Stimulated activated naive CD8-positive, alpha-beta T cell treated with anti-CD3 and anti-CD28 coated beads, Interleukin-15, amount 100 ng/mL, for 72 hours (primary cell): ENCODE results near the gene PHF13.
A peak's percentile ranks its signal among the peaks of the same experiment; 100 is the strongest.

Source experiments
- ATAC-seq: fragments of 150-1000 bp; cut with Tn5 transposase; 2 replicates; pipeline ENCODE4 v1.10.0; 2021; ENCODE audit warnings: mild to moderate bottlenecking, moderate library complexity
- DNase-seq, 2 donors: peaks; one replicate each; pipeline ENCODE4 v3.0.0; 2021 to 2022
- H3K27ac Mint-ChIP-seq, 2 donors: one replicate each; pipeline ENCODE4 v1.8.0; 2022; ENCODE audit warnings: mild to moderate bottlenecking in 2 of 2, mixed read lengths in 2 of 2, moderate library complexity in 2 of 2
- H3K27me3 Mint-ChIP-seq: one replicate; pipeline ENCODE4 v1.8.0; 2022; ENCODE audit warnings: mixed read lengths
- H3K4me1 Mint-ChIP-seq: one replicate; pipeline ENCODE4 v1.8.0; 2022; ENCODE audit warnings: mild to moderate bottlenecking, mixed read lengths
- H3K4me3 Mint-ChIP-seq, 2 donors: one replicate each; pipeline ENCODE4 v1.8.0; 2022; ENCODE audit warnings: mild to moderate bottlenecking in 2 of 2, mixed read lengths in 2 of 2, moderate library complexity in 1 of 2
- H3K9me3 Mint-ChIP-seq, 2 donors: one replicate each; pipeline ENCODE4 v1.8.0; 2022; ENCODE audit warnings: mixed read lengths in 2 of 2

PHF13 gene

DNA sequence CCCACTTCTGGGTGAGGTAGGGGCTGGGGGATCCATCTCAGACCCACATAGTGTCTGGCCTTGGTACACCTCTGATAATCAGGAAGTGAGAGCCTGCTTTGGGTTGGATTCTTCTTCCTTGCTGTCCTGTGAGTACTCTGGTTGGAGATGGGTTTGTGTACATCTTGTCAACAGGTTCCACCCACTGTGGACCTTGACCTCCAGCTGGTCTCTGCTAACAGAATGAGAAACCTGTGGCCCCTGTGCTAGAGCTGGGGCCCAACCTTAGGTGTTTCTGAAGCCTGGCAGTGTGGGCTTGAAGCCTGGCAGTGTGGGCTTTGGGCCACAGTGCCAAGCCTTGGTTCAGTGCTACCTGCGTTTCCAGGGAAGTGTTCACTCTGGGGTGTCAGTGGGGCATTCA, 31.2 kb upstream of the PHF13 start:
- Mint-ChIP-seq H3K27me3 (no peaks in the 10 kb centered on the region), H3K4me1 (peaks cover 61% of the 10 kb centered on the region), H3K27ac (peak overlapping the region in 1 of 2 donors; percentile 76), H3K4me3 (peak overlapping the region; percentile 62 to 96), H3K9me3 (no peaks in the 10 kb centered on the region)
- ATAC-seq (no peak), DNase-seq (no peak)

- Mint-ChIP-seq H3K4me3 (no peak overlapping the region), H3K9me3 (no peaks in the 10 kb centered on the region), H3K27me3 (no peaks in the 10 kb centered on the region), H3K27ac (peak overlapping the region; percentile 23 to 34), H3K4me1 (peaks cover 70% of the 10 kb centered on the region)
- DNase-seq (no peak), ATAC-seq (no peak)
Observed at GRCh38 chr1:6584126-6585080, 29.1 kb upstream of the PHF13 start.

- DNase-seq (no peak), ATAC-seq (no peak)
- Mint-ChIP-seq H3K9me3 (no peaks in the 10 kb centered on the region), H3K27ac (peak overlapping the region in 1 of 2 donors; percentile 23), H3K4me1 (peaks cover 65% of the 10 kb centered on the region), H3K4me3 (no peak overlapping the region), H3K27me3 (no peaks in the 10 kb centered on the region)
Observed at GRCh38 chr1:6585081-6585722, 28.3 kb upstream of the PHF13 start.

DNA sequence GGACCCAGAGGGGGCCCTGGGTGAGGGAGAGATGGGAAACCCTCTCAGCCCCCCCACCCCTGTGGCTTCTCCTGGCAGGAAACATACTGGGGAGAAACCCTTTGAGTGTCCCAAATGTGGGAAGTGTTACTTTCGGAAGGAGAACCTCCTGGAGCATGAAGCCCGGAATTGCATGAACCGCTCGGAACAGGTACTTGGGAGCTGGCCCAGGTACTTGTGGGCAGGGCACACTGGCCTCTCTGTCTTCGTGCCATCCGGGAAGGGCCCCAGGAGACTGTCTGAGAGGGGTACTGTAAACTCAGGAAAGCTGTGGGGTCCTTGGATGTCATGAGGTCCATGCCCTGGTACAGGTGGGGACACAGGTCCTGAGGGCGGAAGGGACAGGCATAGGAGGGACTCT, 27.7 kb upstream of the PHF13 start:
- H3K4me3 Mint-ChIP-seq, result no peak overlapping the region
- no peak for DNase-seq
- ATAC-seq, result no peak
- peak overlapping the region in 1 of 2 donors; percentile 50 for H3K27ac Mint-ChIP-seq
- H3K4me1 Mint-ChIP-seq, result peaks cover 64% of the 10 kb centered on the region
- no peaks in the 10 kb centered on the region for H3K9me3 Mint-ChIP-seq
- H3K27me3 Mint-ChIP-seq, result no peaks in the 10 kb centered on the region

GRCh38 chr1:6586404-6586816, 27.1 kb upstream of the PHF13 start:
- Mint-ChIP-seq H3K4me3 (no peak overlapping the region), H3K27me3 (no peaks in the 10 kb centered on the region), H3K9me3 (no peaks in the 10 kb centered on the region), H3K4me1 (peaks cover 64% of the 10 kb centered on the region), H3K27ac (no peak overlapping the region)
- DNase-seq, result no peak
- ATAC-seq, result peak; percentile 18

DNA sequence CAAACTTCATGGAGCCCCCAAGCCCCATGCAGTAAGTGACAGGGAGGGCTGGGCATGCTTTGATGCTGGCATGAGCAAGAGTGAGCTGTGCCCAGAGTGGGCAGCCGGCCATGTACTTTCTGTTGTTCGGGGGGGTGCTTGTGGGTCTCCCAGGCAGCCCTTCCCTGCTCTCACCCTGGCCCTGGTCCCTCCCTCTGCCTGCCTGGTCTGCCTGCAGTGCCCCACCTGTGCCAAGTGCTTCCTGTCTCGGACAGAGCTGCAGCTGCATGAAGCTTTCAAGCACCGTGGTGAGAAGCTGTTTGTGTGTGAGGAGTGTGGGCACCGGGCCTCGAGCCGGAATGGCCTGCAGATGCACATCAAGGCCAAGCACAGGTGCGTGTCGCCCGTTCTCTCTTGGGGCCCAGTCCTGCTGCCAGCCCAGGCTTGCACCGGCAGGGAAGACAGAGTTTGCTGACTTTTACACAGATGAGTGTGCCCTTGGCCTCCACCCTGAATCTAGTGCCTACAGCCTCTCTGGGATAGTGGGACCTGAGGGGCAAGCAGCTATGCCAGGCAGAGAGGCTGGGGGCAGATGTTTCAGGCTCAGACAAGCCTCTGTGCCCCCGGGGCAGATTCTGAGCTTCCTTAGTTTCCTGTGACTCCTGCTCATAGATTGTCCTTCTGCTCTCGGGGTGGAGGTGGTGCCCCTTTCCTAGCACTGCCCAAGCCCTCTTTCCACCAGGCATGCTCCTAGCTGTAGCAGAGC, 26.1 kb upstream of the PHF13 start:
- H3K4me1 Mint-ChIP-seq, result peaks cover 64% of the 10 kb centered on the region
- DNase-seq (no peak), ATAC-seq (no peak)
- H3K27ac Mint-ChIP-seq, result peak overlapping the region; percentile 17 to 90
- H3K27me3 Mint-ChIP-seq, result no peaks in the 10 kb centered on the region
- H3K4me3 Mint-ChIP-seq, result no peak overlapping the region
- H3K9me3 Mint-ChIP-seq, result no peaks in the 10 kb centered on the region

- Mint-ChIP-seq H3K27me3 (no peaks in the 10 kb centered on the region), H3K4me1 (peaks cover 68% of the 10 kb centered on the region), H3K27ac (peak overlapping the region in 1 of 2 donors; percentile 90), H3K9me3 (no peaks in the 10 kb centered on the region), H3K4me3 (no peak overlapping the region)
- peak; percentile 18 for ATAC-seq
- DNase-seq, result no peak
Observed at GRCh38 chr1:6588128-6588892, 25.2 kb upstream of the PHF13 start.

GRCh38 chr1:6588893-6589520, 24.5 kb upstream of the PHF13 start:
- H3K27ac Mint-ChIP-seq, result peak overlapping the region in 1 of 2 donors; percentile 71
- DNase-seq (no peak), ATAC-seq (no peak)
- peaks cover 75% of the 10 kb centered on the region for H3K4me1 Mint-ChIP-seq
- H3K9me3 Mint-ChIP-seq, result no peaks in the 10 kb centered on the region
- H3K27me3 Mint-ChIP-seq, result no peaks in the 10 kb centered on the region
- H3K4me3 Mint-ChIP-seq, result no peak overlapping the region

DNA sequence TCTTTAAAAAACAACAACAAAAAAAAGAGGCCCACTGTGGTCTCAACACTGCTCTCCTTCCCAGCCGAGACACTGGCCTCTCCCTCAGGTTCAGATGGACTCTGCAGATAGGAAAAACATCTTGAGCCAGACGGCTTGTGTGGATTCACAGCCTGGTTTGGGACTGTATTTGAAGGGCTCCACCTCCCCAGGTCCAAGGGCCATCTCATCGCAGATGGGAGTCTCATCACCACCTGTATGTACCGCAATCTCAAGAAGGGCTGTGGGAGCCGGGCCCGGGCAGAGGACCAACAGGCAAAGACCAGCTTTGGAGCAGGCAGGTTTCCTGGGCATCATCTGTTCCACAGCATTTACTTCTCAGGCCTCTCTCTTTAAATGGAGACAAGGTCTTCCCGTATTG, 23.5 kb upstream of the PHF13 start:
- ATAC-seq (no peak), DNase-seq (no peak)
- Mint-ChIP-seq H3K27me3 (no peaks in the 10 kb centered on the region), H3K4me1 (peaks cover 69% of the 10 kb centered on the region), H3K27ac (no peak overlapping the region), H3K9me3 (no peaks in the 10 kb centered on the region), H3K4me3 (no peak overlapping the region)

DNA sequence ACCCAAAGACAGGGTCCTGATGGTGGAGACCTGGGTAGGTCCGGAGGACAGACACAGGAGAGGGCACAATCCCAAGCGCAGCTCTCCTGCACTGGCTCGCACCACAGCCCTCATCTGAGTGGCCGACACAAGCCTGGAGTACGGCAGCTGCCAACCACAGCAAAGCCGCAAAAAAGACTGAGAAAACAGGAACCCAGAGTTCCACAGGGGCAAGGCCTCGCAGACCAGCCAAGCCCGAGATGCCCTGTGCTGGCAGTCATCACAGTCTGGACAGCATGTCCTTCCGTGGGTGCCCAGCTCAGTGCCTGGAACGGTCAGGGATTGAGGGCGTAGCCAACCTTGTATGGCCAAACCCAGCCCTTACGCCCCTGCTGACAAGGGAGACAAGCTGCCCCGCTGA, 22.3 kb upstream of the PHF13 start:
- peak overlapping the region; percentile 80 to 86 for H3K27ac Mint-ChIP-seq
- H3K27me3 Mint-ChIP-seq, result no peaks in the 10 kb centered on the region
- no peak for ATAC-seq
- H3K9me3 Mint-ChIP-seq, result no peaks in the 10 kb centered on the region
- no peak for DNase-seq
- no peak overlapping the region for H3K4me3 Mint-ChIP-seq
- peaks cover 78% of the 10 kb centered on the region for H3K4me1 Mint-ChIP-seq

GRCh38 chr1:6591644-6592043, 21.9 kb upstream of the PHF13 start:
- no peak for ATAC-seq
- H3K27ac Mint-ChIP-seq, result peak overlapping the region in 1 of 2 donors; percentile 59
- no peak for DNase-seq
- no peaks in the 10 kb centered on the region for H3K9me3 Mint-ChIP-seq
- H3K27me3 Mint-ChIP-seq, result no peaks in the 10 kb centered on the region
- H3K4me3 Mint-ChIP-seq, result no peak overlapping the region
- H3K4me1 Mint-ChIP-seq, result peaks cover 80% of the 10 kb centered on the region

DNA sequence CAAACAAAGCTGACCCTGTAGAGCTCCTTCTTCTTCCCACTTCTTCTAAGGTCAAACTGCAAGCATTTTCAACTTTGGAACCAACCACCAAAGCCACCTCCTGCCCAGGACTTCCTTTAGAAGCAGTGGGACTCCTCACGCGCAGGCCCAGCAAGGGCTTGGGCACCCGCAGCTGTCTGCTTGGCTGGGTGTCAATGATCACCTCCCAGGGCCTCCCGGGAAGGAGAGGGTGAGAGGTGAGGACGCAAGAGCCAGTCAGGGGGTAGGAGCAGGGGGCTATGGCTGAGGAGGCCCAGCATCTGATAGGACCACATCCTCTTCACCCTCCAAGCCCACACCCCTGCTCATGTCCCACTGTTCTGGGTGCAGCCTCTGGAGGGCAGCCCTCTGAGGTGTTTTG, 21.1 kb upstream of the PHF13 start:
- H3K27me3 Mint-ChIP-seq, result no peaks in the 10 kb centered on the region
- DNase-seq, result no peak
- no peak for ATAC-seq
- H3K27ac Mint-ChIP-seq, result peak overlapping the region in 1 of 2 donors; percentile 59
- H3K9me3 Mint-ChIP-seq, result no peaks in the 10 kb centered on the region
- H3K4me3 Mint-ChIP-seq, result no peak overlapping the region
- H3K4me1 Mint-ChIP-seq, result peaks cover 78% of the 10 kb centered on the region

DNA sequence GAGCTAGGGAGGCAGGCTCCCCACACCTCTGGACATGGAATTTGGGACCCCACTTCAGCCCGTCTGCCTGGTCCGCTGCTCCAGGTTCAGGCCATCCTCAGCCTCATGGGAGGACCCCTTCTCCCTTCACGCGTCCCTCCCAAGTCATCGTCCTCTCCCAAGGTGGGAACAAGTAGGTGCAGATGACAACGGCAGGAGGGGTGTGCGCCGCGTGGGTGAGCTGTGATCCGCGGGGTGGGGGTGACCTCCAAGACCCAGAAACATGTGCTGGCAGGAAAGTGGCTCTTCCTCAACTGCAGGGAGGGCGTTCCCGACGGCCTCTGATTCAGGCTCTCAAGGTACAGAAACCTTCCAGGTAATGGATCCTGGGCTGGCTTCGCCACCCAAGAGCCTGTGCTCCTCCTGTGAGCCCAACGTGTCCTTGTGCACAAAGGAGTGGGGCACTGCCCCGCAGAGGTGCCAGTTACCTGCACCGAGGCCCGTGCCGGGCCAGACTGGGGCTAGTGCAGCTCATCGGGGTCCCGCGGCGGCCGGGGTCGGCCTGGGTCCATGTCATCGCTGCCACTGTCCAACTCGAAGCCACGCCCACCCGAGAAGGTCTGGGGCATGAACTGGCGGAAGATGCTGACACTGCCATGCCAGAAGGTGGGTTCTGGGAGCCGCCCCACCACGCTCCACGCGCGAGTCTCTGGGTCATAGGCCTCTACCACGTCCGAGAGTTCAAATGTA, 20.5 kb upstream of the PHF13 start:
- Mint-ChIP-seq H3K27ac (peak overlapping the region in 1 of 2 donors; percentile 72), H3K9me3 (no peaks in the 10 kb centered on the region), H3K4me1 (peaks cover 79% of the 10 kb centered on the region), H3K4me3 (no peak overlapping the region), H3K27me3 (no peaks in the 10 kb centered on the region)
- DNase-seq (no peak), ATAC-seq (no peak)

DNA sequence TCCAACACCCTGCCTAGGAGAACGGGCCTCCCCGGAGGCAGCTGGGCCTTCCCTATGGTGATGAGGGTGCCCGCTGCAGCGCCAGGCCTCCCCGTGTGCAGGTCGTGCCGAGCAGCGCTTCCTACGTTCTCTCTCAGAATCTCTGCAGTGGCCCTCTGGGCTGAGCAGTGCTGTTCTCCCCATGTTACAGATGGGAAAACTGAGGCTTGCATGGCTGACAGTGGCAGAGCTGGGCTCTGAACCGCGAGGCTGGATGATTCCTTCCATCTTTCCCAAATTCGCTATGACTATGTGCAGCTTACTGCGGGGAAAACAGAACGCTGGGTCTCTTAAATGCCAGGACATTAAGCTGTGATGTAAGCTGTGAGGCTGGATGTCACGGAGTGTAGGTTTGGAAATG, 19.7 kb upstream of the PHF13 start:
- H3K9me3 Mint-ChIP-seq, result no peaks in the 10 kb centered on the region
- H3K27ac Mint-ChIP-seq, result peak overlapping the region in 1 of 2 donors; percentile 21
- no peak for DNase-seq
- H3K27me3 Mint-ChIP-seq, result no peaks in the 10 kb centered on the region
- peaks cover 79% of the 10 kb centered on the region for H3K4me1 Mint-ChIP-seq
- no peak for ATAC-seq
- no peak overlapping the region for H3K4me3 Mint-ChIP-seq
